OCI-LY1 (cell line): ENCODE data around the gene DAAM2.

Experiments
- H2AFZ ChIP-seq: fragments of 200-600 bp; sonication (generic), shearing (Covaris generic); 2 replicates; pipeline ENCODE4 v1.6.0; 2014; ENCODE audit warnings: antibody characterized with exemption, mild to moderate bottlenecking, low read length
- H3F3A ChIP-seq: fragments of 200-600 bp; sonication (generic), shearing (Covaris generic); 2 replicates; pipeline ENCODE4 v1.6.0; 2014; ENCODE audit warnings: mild to moderate bottlenecking, antibody characterized with exemption, low read length, moderate library complexity; ENCODE audit not compliant: insufficient read depth
- H3K27ac ChIP-seq: fragments of 200-600 bp; sonication (generic); 2 replicates; pipeline ENCODE4 v1.5.1; 2014; ENCODE audit warnings: low read length, mixed run types, mild to moderate bottlenecking, low read depth; ENCODE audit not compliant: poor library complexity, severe bottlenecking
- H3K27me3 ChIP-seq: fragments of 200-600 bp; sonication (generic); 2 replicates; pipeline ENCODE4 v1.6.0; 2014; ENCODE audit warnings: antibody characterized with exemption, mild to moderate bottlenecking, low read length, moderate library complexity; ENCODE audit not compliant: insufficient read depth
- H3K36me3 ChIP-seq: fragments of 200-600 bp; sonication (generic); 2 replicates; pipeline ENCODE4 v1.6.1; 2014; ENCODE audit warnings: mild to moderate bottlenecking, antibody characterized with exemption, low read length, moderate library complexity, mixed read lengths; ENCODE audit not compliant: insufficient read depth
- H3K4me1 ChIP-seq: fragments of 200-600 bp; sonication (generic); 2 replicates; pipeline ENCODE4 v1.5.1; 2014; ENCODE audit warnings: mild to moderate bottlenecking, low read length, moderate library complexity; ENCODE audit not compliant: insufficient read depth, severe bottlenecking
- H3K4me2 ChIP-seq: fragments of 200-600 bp; sonication (generic), shearing (Covaris generic); 2 replicates; pipeline ENCODE4 v1.6.1; 2014; ENCODE audit warnings: low read length
- H3K4me3 ChIP-seq: fragments of 200-600 bp; sonication (generic); 2 replicates; pipeline ENCODE4 v1.5.1; 2014; ENCODE audit warnings: low read length, low read depth, mild to moderate bottlenecking, mixed read lengths; ENCODE audit not compliant: poor library complexity, severe bottlenecking
- H3K79me2 ChIP-seq: fragments of 200-600 bp; shearing (Covaris generic); 2 replicates; pipeline ENCODE4 v1.6.1; 2016; ENCODE audit warnings: mixed run types, low read length, mixed read lengths; ENCODE audit not compliant: insufficient read depth
- H3K9ac ChIP-seq: fragments of 200-600 bp; sonication (generic), shearing (Covaris generic); 2 replicates; pipeline ENCODE4 v1.6.1; 2014; ENCODE audit warnings: mild to moderate bottlenecking, low read length, mixed read lengths
- H3K9me2 ChIP-seq: fragments of 200-600 bp; sonication (generic), shearing (Covaris generic); 2 replicates; pipeline ENCODE4 v1.6.1; 2014; ENCODE audit warnings: low read depth, mild to moderate bottlenecking, low read length, mixed read lengths
- H3K9me3 ChIP-seq: fragments of 200-600 bp; shearing (Covaris generic); 2 replicates; pipeline ENCODE4 v1.6.1; 2014; ENCODE audit warnings: low read length, mixed read lengths
- H4K20me1 ChIP-seq: fragments of 200-600 bp; sonication (generic), shearing (Covaris generic); 2 replicates; pipeline ENCODE4 v1.6.0; 2016; ENCODE audit warnings: mild to moderate bottlenecking, low read length; ENCODE audit not compliant: insufficient read depth
- EZH2 ChIP-seq: fragments of 200-600 bp; sonication (generic), shearing (Covaris generic); IDR thresholded peaks from 2 replicates; pipeline ENCODE4 v1.8.0; 2017; ENCODE audit warnings: borderline replicate concordance, mixed run types, mild to moderate bottlenecking, antibody characterized with exemption, low read length, moderate library complexity, mixed read lengths
- TF ChIP-seq, protein P1 (sequence below): fragments of 200-600 bp; sonication (generic), shearing (Covaris generic); IDR thresholded peaks from 2 replicates; pipeline ENCODE4 v1.5.1; 2017; ENCODE audit warnings: mild to moderate bottlenecking, antibody characterized with exemption, low read length, moderate library complexity, mixed read lengths

Gene DAAM2

DNA sequence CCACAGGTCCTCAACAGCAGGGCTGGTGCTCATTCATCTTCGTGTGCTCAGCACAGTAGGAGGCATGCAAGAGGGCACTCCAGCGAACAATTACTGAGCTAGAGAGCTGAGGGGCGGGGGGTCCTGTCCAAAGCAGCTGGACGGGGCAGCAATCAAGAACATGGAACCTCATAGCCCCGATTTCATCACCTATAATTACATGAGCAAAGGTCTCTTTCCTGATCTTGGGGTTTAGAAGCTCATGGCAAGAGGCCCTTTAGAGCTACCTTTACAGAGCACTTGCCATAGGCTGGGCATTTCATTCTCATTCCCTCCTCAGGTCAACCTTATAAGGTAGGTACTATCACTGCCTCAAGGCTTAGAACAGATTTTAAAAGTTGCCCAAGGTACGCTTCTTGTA lies 131.7 kb downstream of the DAAM2 start:
- no peak overlapping the region for H3K4me3 ChIP-seq
- no peaks in the 10 kb centered on the region for H3F3A ChIP-seq
- no peaks in the 10 kb centered on the region for H3K9me3 ChIP-seq
- H3K4me1 ChIP-seq, result no peaks in the 10 kb centered on the region
- H3K9me2 ChIP-seq, result no peaks in the 10 kb centered on the region
- no peaks in the 10 kb centered on the region for H3K27me3 ChIP-seq
- no peaks in the 10 kb centered on the region for H4K20me1 ChIP-seq
- no peak overlapping the region for H3K4me2 ChIP-seq
- no peak for TF ChIP-seq EZH2
- no peak overlapping the region for H3K27ac ChIP-seq
- H3K9ac ChIP-seq, result no peak overlapping the region
- H3K79me2 ChIP-seq, result no peaks in the 10 kb centered on the region
- no peak overlapping the region for H2AFZ ChIP-seq
- no peaks in the 10 kb centered on the region for H3K36me3 ChIP-seq

DNA sequence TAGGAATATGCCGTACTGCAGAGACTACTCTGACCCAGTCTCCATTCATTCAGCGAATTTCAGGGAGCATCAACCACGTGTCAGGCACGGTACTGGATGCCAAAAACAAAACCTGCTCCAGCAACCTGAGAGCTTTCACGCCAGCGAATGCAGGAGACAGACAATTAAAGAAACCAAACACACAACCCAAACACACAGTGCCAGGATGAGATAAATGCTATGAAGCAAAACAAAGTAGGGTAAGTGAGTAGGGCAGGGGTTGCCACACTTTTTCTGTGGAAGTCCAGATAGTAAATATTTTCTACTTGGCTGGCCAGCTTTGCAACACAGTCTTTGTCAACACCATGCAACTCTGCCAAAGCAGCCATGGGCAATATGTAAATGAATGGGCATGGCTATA lies 132.1 kb downstream of the DAAM2 start:
- Histone ChIP-seq H3K4me3 (no peak overlapping the region), H3K79me2 (no peaks in the 10 kb centered on the region), H3K4me2 (no peak overlapping the region), H3K9ac (no peak overlapping the region), H3K9me3 (no peaks in the 10 kb centered on the region), H2AFZ (no peak overlapping the region), H3K4me1 (no peaks in the 10 kb centered on the region), H3F3A (no peaks in the 10 kb centered on the region), H3K9me2 (no peaks in the 10 kb centered on the region), H3K27me3 (no peaks in the 10 kb centered on the region), H4K20me1 (no peaks in the 10 kb centered on the region), H3K36me3 (no peaks in the 10 kb centered on the region), H3K27ac (no peak overlapping the region)
- no peak for TF ChIP-seq EZH2
- TF ChIP-seq, protein P1, sequence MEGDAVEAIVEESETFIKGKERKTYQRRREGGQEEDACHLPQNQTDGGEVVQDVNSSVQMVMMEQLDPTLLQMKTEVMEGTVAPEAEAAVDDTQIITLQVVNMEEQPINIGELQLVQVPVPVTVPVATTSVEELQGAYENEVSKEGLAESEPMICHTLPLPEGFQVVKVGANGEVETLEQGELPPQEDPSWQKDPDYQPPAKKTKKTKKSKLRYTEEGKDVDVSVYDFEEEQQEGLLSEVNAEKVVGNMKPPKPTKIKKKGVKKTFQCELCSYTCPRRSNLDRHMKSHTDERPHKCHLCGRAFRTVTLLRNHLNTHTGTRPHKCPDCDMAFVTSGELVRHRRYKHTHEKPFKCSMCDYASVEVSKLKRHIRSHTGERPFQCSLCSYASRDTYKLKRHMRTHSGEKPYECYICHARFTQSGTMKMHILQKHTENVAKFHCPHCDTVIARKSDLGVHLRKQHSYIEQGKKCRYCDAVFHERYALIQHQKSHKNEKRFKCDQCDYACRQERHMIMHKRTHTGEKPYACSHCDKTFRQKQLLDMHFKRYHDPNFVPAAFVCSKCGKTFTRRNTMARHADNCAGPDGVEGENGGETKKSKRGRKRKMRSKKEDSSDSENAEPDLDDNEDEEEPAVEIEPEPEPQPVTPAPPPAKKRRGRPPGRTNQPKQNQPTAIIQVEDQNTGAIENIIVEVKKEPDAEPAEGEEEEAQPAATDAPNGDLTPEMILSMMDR, result no peak

DNA sequence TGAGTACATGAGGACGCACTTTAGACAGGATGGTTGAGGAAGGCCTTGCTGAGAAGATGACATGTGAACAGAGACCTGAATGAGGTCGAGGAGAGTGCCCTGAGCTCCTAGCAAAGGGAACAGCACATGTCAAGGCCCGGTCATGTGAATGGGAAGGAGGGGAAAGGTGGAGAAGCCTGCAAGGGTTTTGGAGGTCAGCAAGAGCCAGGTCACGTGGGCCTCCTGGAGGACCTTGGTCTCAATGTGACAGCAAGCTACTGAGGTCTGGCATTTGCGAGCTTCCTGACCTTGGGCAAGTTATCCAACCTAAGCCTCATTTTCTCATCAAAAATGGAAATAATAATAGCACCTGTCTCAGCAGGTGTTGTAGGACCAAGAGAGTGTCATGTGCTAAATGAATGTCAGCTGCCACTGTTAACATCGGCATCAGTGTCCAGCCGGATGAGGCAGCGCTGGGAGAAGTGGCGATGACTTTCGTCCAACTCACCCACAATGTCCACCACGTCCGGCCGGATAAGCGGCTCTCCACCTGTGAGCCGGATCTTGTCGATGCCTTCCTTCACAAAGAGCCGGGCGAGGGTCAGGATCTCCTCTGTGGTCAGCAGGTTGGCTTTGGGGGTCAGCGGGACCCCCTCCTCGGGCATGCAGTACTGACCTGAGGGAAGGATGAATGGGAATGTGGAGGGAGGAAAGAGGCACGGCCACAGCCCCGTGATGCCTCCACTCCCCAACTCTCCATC lies 133.2 kb downstream of the DAAM2 start:
- Histone ChIP-seq H3K27me3 (no peaks in the 10 kb centered on the region), H3F3A (no peaks in the 10 kb centered on the region), H3K4me3 (no peak overlapping the region), H3K9me2 (no peaks in the 10 kb centered on the region), H3K79me2 (no peaks in the 10 kb centered on the region), H3K36me3 (no peaks in the 10 kb centered on the region), H3K27ac (no peak overlapping the region), H3K9me3 (no peaks in the 10 kb centered on the region), H3K4me2 (no peak overlapping the region), H3K9ac (no peak overlapping the region), H2AFZ (no peak overlapping the region), H3K4me1 (no peaks in the 10 kb centered on the region), H4K20me1 (no peaks in the 10 kb centered on the region)
- no peak for TF ChIP-seq EZH2
- TF ChIP-seq, protein P1, result no peak

DNA sequence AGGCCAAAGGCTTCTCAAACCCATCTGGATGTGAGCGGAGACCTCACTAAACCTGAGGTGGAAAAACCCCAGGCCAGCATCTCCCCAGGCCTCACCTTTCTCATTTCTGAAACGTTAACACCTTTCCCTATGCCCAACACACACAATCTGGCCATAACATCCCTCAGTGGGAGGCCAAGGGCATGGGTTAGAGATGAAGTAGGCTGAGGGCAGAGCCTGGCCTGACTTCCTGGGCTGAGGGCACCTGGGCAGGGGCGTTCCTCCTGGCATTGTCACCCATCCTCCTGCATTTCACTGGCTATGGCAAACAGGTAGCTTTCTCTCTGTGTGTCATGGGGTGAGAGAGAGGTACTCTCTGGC lies 133.7 kb downstream of the DAAM2 start:
- Histone ChIP-seq H3K27me3 (no peaks in the 10 kb centered on the region), H3K9me2 (no peaks in the 10 kb centered on the region), H3K4me2 (no peak overlapping the region), H3K27ac (no peak overlapping the region), H4K20me1 (no peaks in the 10 kb centered on the region), H3K79me2 (no peaks in the 10 kb centered on the region), H3K4me3 (no peak overlapping the region), H3F3A (no peaks in the 10 kb centered on the region), H3K4me1 (no peaks in the 10 kb centered on the region), H3K9ac (no peak overlapping the region), H2AFZ (no peak overlapping the region), H3K36me3 (no peaks in the 10 kb centered on the region), H3K9me3 (no peaks in the 10 kb centered on the region)
- no peak for TF ChIP-seq EZH2
- TF ChIP-seq, protein P1, result no peak
